ENCODE results near the gene FCER2.

DNA sequence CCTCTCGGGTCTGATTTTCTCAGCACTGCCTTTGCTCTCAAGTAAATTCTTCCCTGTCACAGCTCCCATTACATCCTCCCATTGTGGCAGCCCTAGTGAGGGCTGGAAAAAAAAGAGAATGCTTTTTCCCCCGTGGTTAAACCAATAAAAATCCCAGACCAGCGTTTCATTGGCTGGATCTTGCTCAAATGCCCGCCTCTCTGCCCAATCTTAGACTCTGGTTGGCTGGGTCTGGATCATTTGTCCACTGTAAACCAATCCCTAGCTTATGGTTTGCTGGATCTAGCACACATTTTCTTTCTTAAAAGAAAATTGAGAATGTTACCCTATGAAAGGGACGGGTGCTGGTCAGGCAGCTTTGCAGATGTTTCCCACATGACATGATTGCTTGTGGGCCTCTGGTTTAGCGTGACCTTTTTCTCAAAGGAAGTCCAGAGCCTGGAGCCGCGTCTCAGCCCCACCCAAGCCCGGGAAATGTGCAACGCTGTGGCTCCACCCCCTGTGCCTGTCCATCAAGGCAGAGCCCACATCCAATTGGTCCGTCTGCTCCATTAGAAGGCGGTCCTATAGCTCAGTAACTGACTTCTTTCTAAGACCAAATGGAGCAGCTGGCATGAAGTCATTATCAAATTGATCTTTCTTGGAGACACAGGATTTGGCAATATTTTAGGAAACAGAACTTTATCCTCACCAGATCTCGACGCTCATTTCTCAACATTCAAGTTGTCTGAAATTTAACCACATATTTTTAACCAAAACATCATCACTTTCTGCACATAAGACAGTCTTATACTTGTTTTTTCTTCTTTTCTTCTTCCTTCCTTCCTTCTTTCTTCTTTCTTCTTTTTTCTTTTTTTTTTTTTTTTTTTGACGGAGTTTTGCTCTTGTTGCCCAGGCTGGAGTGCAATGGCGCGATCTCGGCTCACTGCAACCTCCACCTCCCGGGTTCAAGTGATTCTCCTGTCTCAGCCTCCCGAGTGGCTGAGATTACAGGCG, 27.6 kb downstream of the FCER2 start:
- TF ChIP-seq, protein P1, sequence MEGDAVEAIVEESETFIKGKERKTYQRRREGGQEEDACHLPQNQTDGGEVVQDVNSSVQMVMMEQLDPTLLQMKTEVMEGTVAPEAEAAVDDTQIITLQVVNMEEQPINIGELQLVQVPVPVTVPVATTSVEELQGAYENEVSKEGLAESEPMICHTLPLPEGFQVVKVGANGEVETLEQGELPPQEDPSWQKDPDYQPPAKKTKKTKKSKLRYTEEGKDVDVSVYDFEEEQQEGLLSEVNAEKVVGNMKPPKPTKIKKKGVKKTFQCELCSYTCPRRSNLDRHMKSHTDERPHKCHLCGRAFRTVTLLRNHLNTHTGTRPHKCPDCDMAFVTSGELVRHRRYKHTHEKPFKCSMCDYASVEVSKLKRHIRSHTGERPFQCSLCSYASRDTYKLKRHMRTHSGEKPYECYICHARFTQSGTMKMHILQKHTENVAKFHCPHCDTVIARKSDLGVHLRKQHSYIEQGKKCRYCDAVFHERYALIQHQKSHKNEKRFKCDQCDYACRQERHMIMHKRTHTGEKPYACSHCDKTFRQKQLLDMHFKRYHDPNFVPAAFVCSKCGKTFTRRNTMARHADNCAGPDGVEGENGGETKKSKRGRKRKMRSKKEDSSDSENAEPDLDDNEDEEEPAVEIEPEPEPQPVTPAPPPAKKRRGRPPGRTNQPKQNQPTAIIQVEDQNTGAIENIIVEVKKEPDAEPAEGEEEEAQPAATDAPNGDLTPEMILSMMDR (IDR thresholded peaks at IDR 0.05; ENCODE audit: insufficient read depth, low read length, poor library complexity, severe bottlenecking) = no peak
- no peak for TF ChIP-seq EZH2phosphoT487 (conservative IDR thresholded peaks at IDR 0.05; ENCODE audit: low read length)

Measured in SU-DHL-6 (cell line).